CMK (cell line): Measurements from ENCODE around the gene CAPN3.
"Not testable (repeated sequence)": the region's sequence is repeated elsewhere in the genome, so short reads cannot be mapped to it uniquely, and the experiment has no call there.

ENCODE experiments used
- DNase-seq: peaks from one replicate; pipeline ENCODE4 v3.0.0-alpha.2; 2010; ENCODE audit warnings: low read depth

The CAPN3 gene

GRCh38 chr15:42359249-42359648 lies at the start of gene CAPN3:
Gene CAPN3, plus strand, starts transcription at chr15:42359501. Its CDS starts 305 bp downstream, at chr15:42359806.
- DNase-seq: no peak

GRCh38 chr15:42313463-42313862 lies 45.8 kb upstream of the CAPN3 start:
- DNase-seq: no peak

GRCh38 chr15:42314818-42315217 lies 44.5 kb upstream of the CAPN3 start:
- no peak for DNase-seq

- DNase-seq: no peak
Observed at GRCh38 chr15:42315521-42315920, 43.8 kb upstream of the CAPN3 start.

GRCh38 chr15:42316282-42316805 lies 43.0 kb upstream of the CAPN3 start:
- not testable (repeated sequence) for DNase-seq

GRCh38 chr15:42319206-42319605 lies 40.1 kb upstream of the CAPN3 start:
- DNase-seq: no peak

- no peak for DNase-seq
Observed at GRCh38 chr15:42324308-42324707, 35.0 kb upstream of the CAPN3 start.

- DNase-seq: no peak
Observed at GRCh38 chr15:42329161-42329560, 30.1 kb upstream of the CAPN3 start.

- no peak for DNase-seq
Observed at GRCh38 chr15:42329992-42330391, 29.3 kb upstream of the CAPN3 start.

GRCh38 chr15:42331235-42331634 lies 28.1 kb upstream of the CAPN3 start:
- no peak for DNase-seq

GRCh38 chr15:42332331-42332730 lies 27.0 kb upstream of the CAPN3 start:
- DNase-seq: no peak

- DNase-seq: no peak
Observed at GRCh38 chr15:42335074-42335473, 24.2 kb upstream of the CAPN3 start.

GRCh38 chr15:42336650-42337049 lies 22.7 kb upstream of the CAPN3 start:
- not testable (repeated sequence) for DNase-seq

GRCh38 chr15:42337104-42337503 lies 22.2 kb upstream of the CAPN3 start:
- not testable (repeated sequence) for DNase-seq

GRCh38 chr15:42338500-42338899 lies 20.8 kb upstream of the CAPN3 start:
- DNase-seq: no peak

GRCh38 chr15:42343596-42344232 lies 15.6 kb upstream of the CAPN3 start:
- DNase-seq: no peak

- DNase-seq: no peak
Observed at GRCh38 chr15:42344763-42345162, 14.5 kb upstream of the CAPN3 start.

- no peak for DNase-seq
Observed at GRCh38 chr15:42345504-42345903, 13.8 kb upstream of the CAPN3 start.

- no peak for DNase-seq
Observed at GRCh38 chr15:42348083-42348482, 11.2 kb upstream of the CAPN3 start.

- no peak for DNase-seq
Observed at GRCh38 chr15:42349186-42349585, 10.1 kb upstream of the CAPN3 start.

- no peak for DNase-seq
Observed at GRCh38 chr15:42352401-42352800, 6.9 kb upstream of the CAPN3 start.

GRCh38 chr15:42353061-42353460 lies 6.2 kb upstream of the CAPN3 start:
- DNase-seq: no peak

GRCh38 chr15:42354824-42355223 lies 4.5 kb upstream of the CAPN3 start:
- DNase-seq: no peak

- DNase-seq: no peak
Observed at GRCh38 chr15:42355291-42355690, 4.0 kb upstream of the CAPN3 start.
